H1 (cell line): Measurements from ENCODE around the gene KCNJ10. TPM values are rescaled to one million over a fixed set of nuclear protein-coding genes. Genes with fewer than 3 reads are reported as not detected.

Source experiments
- BACH1 ChIP-seq: IDR thresholded peaks from 2 replicates; pipeline ENCODE4 v1.6.1; 2012; ENCODE audit warnings: low read length, improper control_type of control experiment
- CTBP2 ChIP-seq: IDR thresholded peaks from 2 replicates; pipeline ENCODE4 v1.7.0; 2011; ENCODE audit warnings: borderline replicate concordance, mild to moderate bottlenecking, moderate library complexity, mixed read lengths, low read length; ENCODE audit not compliant: insufficient read depth, insufficient read length
- GTF2F1 ChIP-seq: IDR thresholded peaks from 2 replicates; pipeline ENCODE4 v1.6.1; 2012; ENCODE audit warnings: low read depth, low read length, improper control_type of control experiment, borderline replicate concordance
- SP2 ChIP-seq: IDR thresholded peaks from 2 replicates; pipeline ENCODE4 v1.6.1; 2012; ENCODE audit warnings: mild to moderate bottlenecking, low read length, inconsistent platforms
- TAF7 ChIP-seq: optimal IDR thresholded peaks from 2 replicates; pipeline ENCODE3; 2011; ENCODE audit warnings: low read depth, mild to moderate bottlenecking, inconsistent platforms, low read length, moderate library complexity, borderline replicate concordance
- polyA plus RNA-seq, 7 experiments: library from polyadenylated mRNA; depleted of rRNA in 3 of 7; stranded (reverse) in 5 of 7; unstranded in 2 of 7; fragments of >200 nt in 5 of 7; fragments of 200-250 nt in 2 of 7; gene quantifications; 1 replicate in 5 of 7; 2 replicates in 1 of 7; 4 replicates in 1 of 7; pipeline versions ENCODE4 v1.2.1 to v1.2.3, GENCODE V29; 2011 to 2013; ENCODE audit warnings: missing spikeins in 2 of 7, mixed read lengths in 2 of 7
- total RNA-seq: library from RNA; stranded (reverse); fragmentation: NEBNext Ultra II Directional; extraction: Animal tissue kit (Norgen Biotek cat#: 25700); gene quantifications from 2 replicates; pipeline ENCODE4 v1.2.1, GENCODE V29; 2021
- TF ChIP-seq, protein P1 (sequence below): IDR thresholded peaks from 2 replicates; pipeline ENCODE4 v1.6.1; 2012; ENCODE audit warnings: low read length, inconsistent platforms

Gene KCNJ10
- total and polyA plus RNA-seq, 2 of the 8 experiments (the other 6 are each of a cell fraction or from before 2014, with no cell fraction given) = 1.7 to 2.4 TPM

DNA sequence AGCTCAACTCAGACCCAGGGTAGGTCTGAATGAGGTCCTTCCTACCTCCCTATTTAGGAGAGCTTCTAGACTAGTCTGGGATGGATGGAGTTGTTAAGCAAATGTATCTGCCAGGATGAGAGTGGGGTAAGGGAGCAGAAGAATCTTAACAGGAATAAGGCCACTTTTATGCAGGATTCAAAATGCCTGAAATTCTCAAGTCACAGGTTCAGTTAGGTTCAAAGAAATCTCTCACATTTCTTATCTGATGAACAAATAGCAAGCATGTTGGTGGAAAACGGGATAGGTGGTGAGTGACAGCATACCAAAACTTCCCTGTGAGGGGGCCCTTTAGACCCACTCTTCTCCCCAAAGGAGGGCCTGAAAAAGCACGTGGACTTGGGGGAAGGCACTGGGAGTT is 118.9 kb downstream of the KCNJ10 start (continued):
- TF ChIP-seq, protein P1, sequence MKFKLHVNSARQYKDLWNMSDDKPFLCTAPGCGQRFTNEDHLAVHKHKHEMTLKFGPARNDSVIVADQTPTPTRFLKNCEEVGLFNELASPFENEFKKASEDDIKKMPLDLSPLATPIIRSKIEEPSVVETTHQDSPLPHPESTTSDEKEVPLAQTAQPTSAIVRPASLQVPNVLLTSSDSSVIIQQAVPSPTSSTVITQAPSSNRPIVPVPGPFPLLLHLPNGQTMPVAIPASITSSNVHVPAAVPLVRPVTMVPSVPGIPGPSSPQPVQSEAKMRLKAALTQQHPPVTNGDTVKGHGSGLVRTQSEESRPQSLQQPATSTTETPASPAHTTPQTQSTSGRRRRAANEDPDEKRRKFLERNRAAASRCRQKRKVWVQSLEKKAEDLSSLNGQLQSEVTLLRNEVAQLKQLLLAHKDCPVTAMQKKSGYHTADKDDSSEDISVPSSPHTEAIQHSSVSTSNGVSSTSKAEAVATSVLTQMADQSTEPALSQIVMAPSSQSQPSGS = no peak
- no peak for TF ChIP-seq GTF2F1
- no peak for TF ChIP-seq BACH1
- TF ChIP-seq TAF7 = no peak
- no peak for TF ChIP-seq SP2
- no peak for TF ChIP-seq CTBP2
